ENCODE data around the gene TENM3.
"Not testable (repeated sequence)": the region's sequence is repeated elsewhere in the genome, so short reads cannot be mapped to it uniquely, and the experiment has no call there.

TENM3 gene

GRCh38 chr4:182807767-182808548 lies 564.8 kb downstream of the TENM3 start:
- TF ChIP-seq CTCF (IDR thresholded peaks at IDR 0.05; ENCODE audit: low read depth, low read length), result no peak
- H3K4me3 ChIP-seq (ENCODE audit: low read depth, low read length), result no peak overlapping the region

- TF ChIP-seq CTCF (IDR thresholded peaks at IDR 0.05; ENCODE audit: low read depth, low read length), result no peak
- H3K4me3 ChIP-seq (ENCODE audit: low read depth, low read length), result no peak overlapping the region
Observed at GRCh38 chr4:182808673-182809416, 565.6 kb downstream of the TENM3 start.

GRCh38 chr4:182809417-182810102 lies 566.4 kb downstream of the TENM3 start:
- 0 out of 2 replicates have a peak, but pooled peaks have one; percentile 13 for TF ChIP-seq CTCF (IDR thresholded peaks at IDR 0.05; ENCODE audit: low read depth, low read length)
- no peak overlapping the region for H3K4me3 ChIP-seq (ENCODE audit: low read depth, low read length)

- no peak overlapping the region for H3K4me3 ChIP-seq (ENCODE audit: low read depth, low read length)
- no peak for TF ChIP-seq CTCF (IDR thresholded peaks at IDR 0.05; ENCODE audit: low read depth, low read length)
Observed at GRCh38 chr4:182810103-182810615, 567.0 kb downstream of the TENM3 start.

GRCh38 chr4:182812916-182813315 lies 569.7 kb downstream of the TENM3 start:
- no peak for TF ChIP-seq CTCF (IDR thresholded peaks at IDR 0.05; ENCODE audit: low read depth, low read length)
- H3K4me3 ChIP-seq (ENCODE audit: low read depth, low read length), result no peak overlapping the region

GRCh38 chr4:182814065-182814464 lies 570.9 kb downstream of the TENM3 start:
- H3K4me3 ChIP-seq (ENCODE audit: low read depth, low read length), result not testable (repeated sequence)

- TF ChIP-seq CTCF (IDR thresholded peaks at IDR 0.05; ENCODE audit: low read depth, low read length), result no peak
- no peak overlapping the region for H3K4me3 ChIP-seq (ENCODE audit: low read depth, low read length)
Observed at GRCh38 chr4:182818926-182819730, 575.9 kb downstream of the TENM3 start.
